ENCODE results near the gene PALD1. TPM values are rescaled to one million over a fixed set of nuclear protein-coding genes. Genes with fewer than 3 reads are reported as not detected.

The PALD1 gene
- polyA plus RNA-seq, 1 donor from 2014 or later = 0.08 TPM

DNA sequence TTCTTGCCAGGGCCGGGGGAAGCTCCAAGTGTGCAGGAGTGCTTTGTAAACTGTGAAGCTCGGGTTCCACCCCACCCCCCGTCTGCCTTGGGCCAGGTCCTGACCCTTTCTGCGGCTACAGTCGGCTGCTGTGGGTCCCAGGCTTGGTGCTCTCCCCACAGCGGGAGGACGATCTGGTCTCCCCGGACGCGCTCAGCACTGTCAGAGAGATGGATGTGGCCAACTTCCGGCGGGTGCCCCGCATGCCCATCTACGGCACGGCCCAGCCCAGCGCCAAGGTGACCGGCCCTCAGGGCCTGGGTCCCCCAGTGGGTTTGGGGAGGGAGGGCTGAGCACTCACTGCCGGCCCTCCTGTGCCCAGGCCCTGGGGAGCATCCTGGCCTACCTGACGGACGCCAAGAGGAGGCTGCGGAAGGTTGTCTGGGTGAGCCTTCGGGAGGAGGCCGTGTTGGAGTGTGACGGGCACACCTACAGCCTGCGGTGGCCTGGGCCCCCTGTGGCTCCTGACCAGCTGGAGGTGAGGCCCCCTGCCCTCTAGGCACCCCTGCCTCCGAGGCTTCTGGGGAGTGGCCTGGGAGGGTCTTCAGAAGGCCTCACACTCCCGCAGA lies 60.3 kb downstream of the PALD1 start:
- no peaks in the 10 kb centered on the region for H3K36me3 Mint-ChIP-seq
- H3K4me1 Mint-ChIP-seq = peaks cover 0 to 5% (median 2%) of the 10 kb centered on the region in 3 donors
- H3K27me3 Mint-ChIP-seq = no peaks in the 10 kb centered on the region

GRCh38 chr10:70539471-70539870 lies 60.9 kb downstream of the PALD1 start:
- Mint-ChIP-seq H3K27me3 (no peaks in the 10 kb centered on the region), H3K36me3 (no peaks in the 10 kb centered on the region), H3K4me1 (peaks cover 0 to 8% (median 2%) of the 10 kb centered on the region in 3 donors), H3K27ac (no peak overlapping the region), H3K4me3 (no peak overlapping the region), H3K9me3 (no peaks in the 10 kb centered on the region)

More for the DNA sequence above, 60.3 kb downstream of the PALD1 start:
- no peak overlapping the region for H3K27ac Mint-ChIP-seq
- no peaks in the 10 kb centered on the region for H3K9me3 Mint-ChIP-seq
- no peak overlapping the region for H3K4me3 Mint-ChIP-seq

GRCh38 chr10:70540089-70540788 lies 61.7 kb downstream of the PALD1 start:
- H3K9me3 Mint-ChIP-seq = no peaks in the 10 kb centered on the region
- no peak overlapping the region for H3K4me3 Mint-ChIP-seq
- H3K36me3 Mint-ChIP-seq = no peaks in the 10 kb centered on the region
- peaks cover 0 to 9% (median 2%) of the 10 kb centered on the region in 3 donors for H3K4me1 Mint-ChIP-seq
- H3K27ac Mint-ChIP-seq = peak overlapping the region in 1 of 3 donors; percentile 41
- H3K27me3 Mint-ChIP-seq = no peaks in the 10 kb centered on the region

DNA sequence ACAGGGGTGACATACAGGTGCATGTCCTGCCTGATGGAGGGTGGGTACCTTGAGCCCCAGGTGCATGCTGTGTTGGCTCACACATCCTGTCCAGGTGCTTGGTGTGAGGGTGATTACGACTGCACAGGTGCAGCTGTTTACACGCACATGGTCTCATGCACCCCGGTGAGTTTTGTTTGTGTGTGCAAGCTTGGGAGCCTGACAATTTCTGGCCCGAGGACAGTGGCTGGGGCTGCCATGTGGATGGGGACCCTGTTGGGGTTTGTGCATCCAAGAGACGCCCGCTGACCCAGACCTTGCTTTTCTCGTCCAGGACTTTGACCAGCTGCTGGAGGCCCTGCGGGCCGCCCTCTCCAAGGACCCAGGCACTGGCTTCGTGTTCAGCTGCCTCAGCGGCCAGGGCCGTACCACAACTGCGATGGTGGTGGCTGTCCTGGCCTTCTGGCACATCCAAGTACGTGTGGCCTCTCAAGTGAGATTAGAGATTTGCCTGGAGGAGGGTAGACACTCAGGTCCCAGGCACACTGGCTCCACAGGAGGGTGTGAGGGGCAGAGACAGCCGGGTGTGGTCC lies 62.3 kb downstream of the PALD1 start:
- Mint-ChIP-seq H3K9me3 (no peaks in the 10 kb centered on the region), H3K4me1 (peaks cover 0 to 9% (median 2%) of the 10 kb centered on the region in 3 donors), H3K27me3 (no peaks in the 10 kb centered on the region), H3K27ac (peak overlapping the region in 1 of 3 donors; percentile 41), H3K36me3 (no peaks in the 10 kb centered on the region), H3K4me3 (no peak overlapping the region)

DNA sequence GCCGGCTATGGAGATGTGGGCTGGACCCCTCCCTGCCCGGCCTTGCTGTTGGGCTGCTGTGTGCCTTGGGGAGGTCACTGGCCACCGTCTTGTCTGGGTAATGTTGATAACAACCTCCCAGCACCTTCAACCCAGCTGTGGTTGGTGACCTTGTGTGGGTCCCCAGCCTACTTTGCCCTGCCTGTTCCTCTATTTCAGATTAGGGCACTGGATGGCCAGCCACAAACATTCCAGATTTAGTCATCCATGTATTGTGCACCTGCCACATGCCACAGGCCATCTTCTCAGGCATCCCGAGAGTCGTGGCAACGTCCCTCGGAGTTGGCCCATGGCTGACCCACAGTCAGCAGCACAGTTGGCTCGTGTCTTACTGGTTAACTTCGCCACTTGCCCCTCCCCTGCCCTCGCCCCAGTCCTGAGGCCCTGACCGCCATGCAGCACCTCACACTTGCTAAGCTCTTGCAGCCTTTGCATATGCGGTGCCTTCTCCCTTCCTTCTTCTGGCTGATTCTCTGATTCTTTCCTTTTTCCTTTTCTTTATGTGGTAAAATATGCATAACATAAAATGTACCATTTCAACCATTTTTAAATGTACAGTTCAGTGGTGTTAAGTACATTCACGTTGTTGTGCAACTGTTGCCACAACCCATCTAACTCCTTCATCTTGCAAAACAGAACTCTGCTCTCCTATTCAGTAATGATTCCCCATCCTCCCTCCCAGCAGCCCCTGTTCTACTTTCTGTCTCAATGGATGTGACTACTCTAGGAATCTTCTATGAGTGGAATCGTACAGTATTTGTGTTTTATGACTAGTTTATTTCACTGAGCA lies 63.4 kb downstream of the PALD1 start:
- no peaks in the 10 kb centered on the region for H3K9me3 Mint-ChIP-seq
- peak overlapping the region in 1 of 4 donors; percentile 39 for H3K4me3 Mint-ChIP-seq
- H3K27ac Mint-ChIP-seq = no peak overlapping the region
- H3K27me3 Mint-ChIP-seq = no peaks in the 10 kb centered on the region
- peaks cover 0 to 7% (median 2%) of the 10 kb centered on the region in 3 donors for H3K4me1 Mint-ChIP-seq
- H3K36me3 Mint-ChIP-seq = no peaks in the 10 kb centered on the region

DNA sequence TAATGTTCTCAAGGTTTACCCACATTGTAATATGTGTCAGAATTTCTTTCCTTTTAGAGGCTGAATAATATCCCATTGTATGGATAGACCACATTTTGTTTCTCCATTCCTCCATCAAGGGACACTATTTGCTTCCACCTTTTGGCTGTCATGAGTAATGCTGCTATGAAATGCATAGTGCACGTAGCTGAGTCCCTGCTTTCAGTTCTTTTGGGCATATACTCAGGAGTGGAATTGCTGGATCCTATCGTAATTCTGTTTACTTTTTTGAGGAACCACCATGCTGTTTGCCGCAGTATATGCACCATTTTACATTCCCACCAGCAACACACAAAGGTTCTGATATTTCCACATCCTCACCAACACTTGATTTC lies 64.0 kb downstream of the PALD1 start:
- Mint-ChIP-seq H3K4me1 (peaks cover 0 to 7% (median 2%) of the 10 kb centered on the region in 3 donors), H3K36me3 (no peaks in the 10 kb centered on the region), H3K27ac (no peak overlapping the region), H3K27me3 (no peaks in the 10 kb centered on the region), H3K9me3 (no peaks in the 10 kb centered on the region), H3K4me3 (no peak overlapping the region)

DNA sequence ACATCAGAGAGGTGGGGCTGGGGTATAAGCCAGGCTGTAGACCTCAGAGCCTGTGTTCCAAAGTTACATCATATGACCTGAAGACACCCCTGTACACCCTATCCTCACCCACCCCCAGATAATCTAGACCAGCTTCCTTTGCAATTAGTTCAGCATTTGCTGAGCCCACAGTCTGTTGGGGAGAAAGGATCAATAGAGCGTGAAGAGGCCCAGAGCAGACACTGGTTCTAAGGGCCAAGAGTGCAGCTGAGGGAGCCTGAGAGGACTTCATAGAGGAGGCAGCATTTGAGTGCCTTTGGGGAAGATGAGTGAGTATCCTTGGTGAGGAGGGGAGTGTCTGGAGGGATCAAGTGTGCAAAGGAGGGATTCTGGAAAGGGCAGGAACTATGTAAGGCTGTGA lies 65.3 kb downstream of the PALD1 start:
- H3K27me3 Mint-ChIP-seq = no peaks in the 10 kb centered on the region
- no peaks in the 10 kb centered on the region for H3K9me3 Mint-ChIP-seq
- no peaks in the 10 kb centered on the region for H3K36me3 Mint-ChIP-seq
- no peak overlapping the region for H3K4me3 Mint-ChIP-seq
- H3K27ac Mint-ChIP-seq = no peak overlapping the region
- H3K4me1 Mint-ChIP-seq = peaks cover 0 to 7% (median 2%) of the 10 kb centered on the region in 3 donors

DNA sequence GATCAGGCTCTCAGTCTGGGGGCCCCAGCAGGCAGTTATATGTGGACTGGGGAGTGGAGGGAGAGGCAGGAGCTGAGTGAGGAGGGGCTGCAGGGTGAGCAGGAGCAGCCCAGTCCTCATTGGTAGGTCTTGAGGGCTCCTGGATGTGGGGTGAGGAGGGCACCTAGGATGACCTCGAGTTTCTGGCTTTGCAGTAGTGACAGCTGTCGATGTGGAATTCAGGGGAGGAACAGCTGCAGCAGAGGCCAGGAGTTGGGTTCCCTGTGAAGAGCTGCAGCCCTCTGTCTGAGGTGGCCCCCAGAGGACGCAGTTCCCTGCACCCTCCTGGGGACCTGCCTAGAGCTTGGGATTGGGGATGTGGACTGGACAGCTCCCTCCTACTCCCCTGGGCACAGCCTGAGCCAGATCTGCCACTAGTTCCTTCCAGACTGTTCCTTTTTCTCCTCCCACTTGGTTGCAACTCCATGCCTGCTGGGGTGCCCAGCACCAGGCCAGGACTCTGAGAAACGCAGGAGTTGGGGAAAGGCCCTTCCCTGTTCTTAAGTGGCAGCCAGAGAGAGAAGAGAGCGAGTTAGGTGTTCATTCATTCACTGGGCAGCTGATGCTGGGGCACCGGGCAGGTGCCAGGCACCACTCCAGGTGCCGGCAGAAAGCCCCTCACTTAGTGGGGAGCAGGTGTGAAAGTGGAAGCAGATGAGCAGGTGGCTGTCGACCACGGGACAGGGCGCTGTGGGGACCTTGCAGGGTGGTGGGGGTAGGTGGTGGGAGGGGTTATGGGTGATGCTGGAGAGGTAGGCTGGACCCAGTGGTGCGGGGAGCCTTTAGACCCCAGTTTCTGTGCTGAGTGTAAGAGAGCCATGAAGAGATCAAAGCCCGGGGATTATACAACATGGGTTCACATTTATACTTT lies 66.1 kb downstream of the PALD1 start:
- no peak overlapping the region for H3K27ac Mint-ChIP-seq
- H3K27me3 Mint-ChIP-seq = no peaks in the 10 kb centered on the region
- no peaks in the 10 kb centered on the region for H3K9me3 Mint-ChIP-seq
- peaks cover 0 to 7% (median 2%) of the 10 kb centered on the region in 3 donors for H3K4me1 Mint-ChIP-seq
- H3K36me3 Mint-ChIP-seq = no peaks in the 10 kb centered on the region
- H3K4me3 Mint-ChIP-seq = no peak overlapping the region

GRCh38 chr10:70546584-70546983 lies 68.0 kb downstream of the PALD1 start:
- Mint-ChIP-seq H3K4me1 (peaks cover 0 to 8% (median 2%) of the 10 kb centered on the region in 3 donors), H3K27ac (no peak overlapping the region), H3K27me3 (no peaks in the 10 kb centered on the region), H3K4me3 (no peak overlapping the region), H3K36me3 (no peaks in the 10 kb centered on the region), H3K9me3 (no peaks in the 10 kb centered on the region)

GRCh38 chr10:70549351-70549961 lies 70.9 kb downstream of the PALD1 start:
- peaks cover 7% of the 10 kb centered on the region for H3K36me3 Mint-ChIP-seq
- peaks cover 0 to 4% (median 2%) of the 10 kb centered on the region in 3 donors for H3K4me1 Mint-ChIP-seq
- H3K4me3 Mint-ChIP-seq = no peak overlapping the region
- peak overlapping the region in 2 of 3 donors; percentile 24 to 46 for H3K27ac Mint-ChIP-seq
- no peaks in the 10 kb centered on the region for H3K9me3 Mint-ChIP-seq
- no peaks in the 10 kb centered on the region for H3K27me3 Mint-ChIP-seq

DNA sequence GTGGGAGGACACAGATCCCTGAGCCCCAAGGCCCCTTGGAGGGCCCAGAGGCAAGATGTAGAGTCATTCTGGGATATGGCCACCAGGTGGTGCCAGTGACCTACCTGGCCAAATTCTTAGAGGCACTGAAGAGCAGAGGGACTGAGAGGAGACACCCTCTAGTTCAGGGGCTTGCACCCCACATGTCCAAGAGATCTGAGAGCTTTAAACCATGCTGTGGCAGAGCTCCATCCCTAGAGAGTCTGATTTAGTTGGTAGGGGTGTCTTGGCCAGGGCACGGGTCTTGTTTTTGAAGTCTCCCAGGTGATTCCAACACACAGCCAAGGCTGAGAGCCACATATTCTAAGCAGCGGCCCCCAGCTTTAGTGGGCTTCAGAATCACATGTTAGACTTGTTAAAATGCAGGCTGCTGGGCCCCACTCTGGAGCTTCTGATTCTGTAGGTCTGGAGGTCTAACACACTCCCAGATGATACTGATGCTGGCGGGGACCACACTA lies 71.4 kb downstream of the PALD1 start:
- no peak overlapping the region for H3K4me3 Mint-ChIP-seq
- H3K27ac Mint-ChIP-seq = peak overlapping the region in 2 of 3 donors; percentile 24 to 46
- H3K4me1 Mint-ChIP-seq = peaks cover 0 to 3% (median 2%) of the 10 kb centered on the region in 3 donors
- H3K9me3 Mint-ChIP-seq = no peaks in the 10 kb centered on the region
- peaks cover 7% of the 10 kb centered on the region for H3K36me3 Mint-ChIP-seq
- no peaks in the 10 kb centered on the region for H3K27me3 Mint-ChIP-seq

DNA sequence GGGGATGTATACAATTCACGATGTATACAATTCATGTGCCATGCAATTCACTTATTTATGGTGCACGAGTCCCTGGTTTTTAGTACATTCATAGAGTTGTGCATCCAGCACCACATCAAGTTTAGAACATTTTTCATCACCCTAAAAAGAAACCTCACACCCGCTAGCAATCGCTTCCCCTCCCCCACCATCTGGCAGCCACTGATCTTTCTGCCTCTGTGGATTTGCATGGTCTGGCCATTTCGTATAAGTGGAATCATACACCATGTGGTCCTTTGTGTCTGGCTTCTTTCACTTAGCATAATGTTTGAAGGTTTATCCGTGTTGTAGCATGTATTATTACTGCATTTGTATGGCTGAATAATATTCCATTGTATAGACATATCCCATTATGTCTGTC lies 71.9 kb downstream of the PALD1 start:
- peaks cover 0 to 3% (median 2%) of the 10 kb centered on the region in 3 donors for H3K4me1 Mint-ChIP-seq
- H3K27me3 Mint-ChIP-seq = no peaks in the 10 kb centered on the region
- peaks cover 7% of the 10 kb centered on the region for H3K36me3 Mint-ChIP-seq
- H3K27ac Mint-ChIP-seq = no peak overlapping the region
- H3K9me3 Mint-ChIP-seq = no peaks in the 10 kb centered on the region
- no peak overlapping the region for H3K4me3 Mint-ChIP-seq

DNA sequence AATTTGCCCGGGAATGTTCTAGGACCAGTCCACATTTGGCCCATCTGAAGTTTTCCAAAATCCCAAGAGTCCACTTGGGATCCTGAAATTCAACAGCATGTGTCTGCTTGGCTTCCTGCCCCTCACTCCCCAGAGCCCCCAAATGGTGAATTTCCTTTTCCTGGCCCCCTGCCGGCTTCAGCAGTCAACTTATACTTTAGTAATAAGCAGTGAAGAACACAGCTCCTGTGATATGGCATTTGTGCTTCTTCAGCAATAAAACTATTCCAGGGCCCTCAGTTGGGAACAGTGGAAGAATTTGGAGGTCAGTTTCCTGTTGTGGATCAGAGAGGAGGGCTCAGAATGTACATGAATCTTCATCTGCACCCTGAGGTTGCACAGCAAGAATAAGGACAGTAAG lies 72.9 kb downstream of the PALD1 start:
- H3K4me1 Mint-ChIP-seq = peaks cover 0 to 3% (median 2%) of the 10 kb centered on the region in 3 donors
- no peaks in the 10 kb centered on the region for H3K9me3 Mint-ChIP-seq
- no peak overlapping the region for H3K4me3 Mint-ChIP-seq
- no peaks in the 10 kb centered on the region for H3K27me3 Mint-ChIP-seq
- H3K36me3 Mint-ChIP-seq = peaks cover 7% of the 10 kb centered on the region
- no peak overlapping the region for H3K27ac Mint-ChIP-seq
